Fibroblast of skin of back (primary cell): ENCODE measurements around the gene LDLRAD4.

ENCODE experiments used
- DNase-seq: peaks from one replicate; pipeline ENCODE4 v3.0.0-alpha.2; 2013

LDLRAD4 gene

DNA sequence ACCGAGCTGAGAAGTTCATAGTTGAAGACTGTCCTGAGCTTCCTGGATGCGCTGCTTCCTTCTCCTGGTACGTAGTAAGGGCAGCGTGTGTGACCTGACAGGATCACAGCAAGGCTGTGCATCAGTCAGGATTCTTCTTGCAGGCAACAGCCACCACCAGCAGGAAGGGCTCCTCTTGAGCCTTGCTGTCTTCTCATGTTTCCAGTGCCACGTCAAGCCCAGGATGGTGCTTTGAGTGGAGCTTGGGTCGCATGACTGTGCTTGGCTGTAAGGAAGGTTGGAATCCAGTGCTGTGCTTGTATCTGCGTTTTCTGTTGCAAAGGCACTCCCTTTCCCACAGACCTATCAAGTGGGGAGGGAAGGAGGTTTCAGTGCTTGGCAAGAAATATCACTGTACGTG, 194.3 kb downstream of the LDLRAD4 start:
- DNase-seq = no peak

DNA sequence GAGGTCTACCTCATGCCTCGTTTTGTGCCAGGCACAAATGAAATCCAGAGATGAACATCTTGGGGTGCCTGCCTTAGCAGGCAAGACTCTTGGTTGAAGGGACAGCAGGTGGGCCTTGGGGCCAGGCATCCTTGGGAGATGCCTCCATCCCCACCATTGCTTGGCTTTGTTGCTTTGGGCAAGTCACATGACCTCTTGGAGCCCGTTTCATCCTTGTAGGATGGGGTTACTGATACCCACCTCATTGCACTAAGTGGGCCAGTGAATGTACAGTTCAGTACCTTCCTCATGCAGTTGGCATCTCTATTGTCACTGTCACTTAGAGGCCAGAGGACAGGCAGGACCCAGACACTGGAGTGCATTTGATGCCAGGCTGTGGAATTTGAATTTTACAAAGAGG, 195.5 kb downstream of the LDLRAD4 start:
- DNase-seq = no peak

DNA sequence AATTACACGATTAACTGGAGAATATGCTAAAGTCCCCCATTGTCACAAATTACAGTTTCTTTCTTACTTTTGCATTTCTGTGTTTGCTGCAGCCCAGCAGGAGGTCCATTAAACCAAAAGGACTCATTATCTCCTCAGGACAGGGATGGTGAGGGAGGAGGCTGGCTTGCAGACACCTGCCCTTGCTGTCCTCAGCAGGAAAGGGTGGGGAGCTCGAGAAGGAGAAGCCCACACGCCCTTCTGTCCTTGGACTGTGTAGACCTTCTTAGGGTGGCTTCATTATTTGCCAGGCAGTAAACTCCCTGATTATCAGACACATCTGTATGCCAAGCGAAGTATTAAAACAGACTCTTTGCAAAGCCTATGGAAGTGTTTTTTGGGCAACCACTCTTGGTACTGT, 196.0 kb downstream of the LDLRAD4 start:
- DNase-seq = no peak

DNA sequence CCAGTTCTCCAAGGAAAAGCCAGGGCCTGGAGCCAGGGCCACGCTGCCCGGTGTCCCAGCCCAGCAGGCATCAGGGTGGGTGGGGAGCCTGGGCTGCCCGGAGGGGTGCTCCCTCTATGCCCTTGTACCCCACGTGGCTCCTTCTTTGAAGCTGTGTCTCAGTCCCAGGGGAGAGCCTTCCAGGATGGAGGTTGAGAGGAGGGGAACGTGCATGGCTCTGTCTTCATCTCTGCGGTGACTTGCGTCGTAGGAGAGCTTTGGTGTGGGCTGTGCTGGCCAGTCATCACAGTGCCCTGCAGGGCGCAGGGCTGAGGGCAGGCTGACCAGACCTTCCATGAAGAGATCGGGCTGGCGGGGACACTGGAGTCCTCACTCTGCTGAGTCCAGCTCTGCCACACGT, 197.2 kb downstream of the LDLRAD4 start:
- no peak for DNase-seq

DNA sequence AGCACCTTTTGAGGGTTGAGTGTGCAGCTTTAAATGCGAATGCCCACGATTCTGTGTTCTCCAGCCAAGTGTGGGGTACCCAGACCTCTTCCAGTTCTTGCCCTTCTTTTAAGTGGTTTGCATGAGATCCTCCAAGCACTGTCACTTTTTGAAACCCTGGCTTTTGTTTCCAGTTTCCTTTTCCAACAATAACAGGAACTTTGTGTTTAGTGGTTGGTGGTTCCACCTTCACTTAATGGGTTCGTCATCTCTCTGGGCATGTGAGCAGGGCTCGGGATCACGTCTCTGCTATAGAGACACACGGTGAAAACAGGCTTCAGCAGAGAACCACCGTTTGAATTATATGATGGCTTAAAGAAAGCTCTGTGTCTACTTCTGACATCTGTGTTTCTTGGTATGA, 197.6 kb downstream of the LDLRAD4 start:
- DNase-seq = no peak

DNA sequence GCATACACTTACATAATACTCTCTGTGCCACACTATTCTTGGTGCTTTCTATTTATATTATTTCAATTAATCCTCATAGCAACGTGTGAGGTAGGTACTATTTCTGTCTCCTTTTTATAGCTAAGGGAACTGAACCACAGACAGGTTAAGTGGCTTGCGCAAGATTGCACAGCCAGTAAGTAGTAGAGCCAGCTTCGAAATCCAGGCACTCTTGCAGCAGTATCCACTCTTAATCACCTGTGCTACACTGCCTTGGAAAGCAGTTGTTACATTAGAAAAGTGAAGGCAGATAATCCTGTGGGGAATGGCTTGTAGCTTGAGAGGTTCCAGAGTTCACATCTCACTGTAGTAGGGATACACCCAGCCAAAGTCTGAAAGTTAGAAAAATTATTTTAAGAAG, 198.3 kb downstream of the LDLRAD4 start:
- DNase-seq = no peak

DNA sequence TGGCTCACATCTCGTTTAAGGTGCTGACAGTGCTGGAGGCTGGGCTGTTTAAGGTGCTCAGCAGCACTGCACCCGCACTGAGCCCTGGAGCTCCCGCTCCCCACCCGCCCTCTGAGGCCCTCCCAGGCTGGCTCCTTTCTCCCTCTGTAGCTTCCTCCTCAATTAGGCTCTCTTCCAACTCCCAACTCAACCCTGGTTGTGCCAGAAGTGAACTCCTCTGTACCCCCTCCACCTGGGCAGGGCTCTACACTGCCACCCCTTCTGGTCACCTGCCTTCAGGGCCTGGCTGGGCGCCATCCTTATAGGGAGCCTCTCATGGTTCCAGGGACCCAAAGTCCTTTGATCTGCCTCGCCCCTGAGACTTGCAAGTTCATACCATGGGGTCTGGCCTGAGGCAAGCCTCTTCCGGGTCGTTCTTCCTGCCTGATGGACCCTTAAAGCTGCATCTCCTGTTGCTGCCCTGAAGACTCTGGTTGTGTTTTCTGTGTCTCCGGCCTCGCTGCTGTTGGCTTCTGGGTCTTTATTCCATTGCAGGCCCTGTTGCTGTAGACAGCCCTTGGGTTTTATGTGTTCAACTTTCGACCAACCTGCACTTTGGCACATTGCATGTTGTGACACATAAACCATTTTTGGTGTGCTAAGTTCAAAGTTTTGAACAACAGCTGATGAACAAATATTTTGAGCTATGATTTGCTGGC, 199.6 kb downstream of the LDLRAD4 start:
- DNase-seq = no peak

DNA sequence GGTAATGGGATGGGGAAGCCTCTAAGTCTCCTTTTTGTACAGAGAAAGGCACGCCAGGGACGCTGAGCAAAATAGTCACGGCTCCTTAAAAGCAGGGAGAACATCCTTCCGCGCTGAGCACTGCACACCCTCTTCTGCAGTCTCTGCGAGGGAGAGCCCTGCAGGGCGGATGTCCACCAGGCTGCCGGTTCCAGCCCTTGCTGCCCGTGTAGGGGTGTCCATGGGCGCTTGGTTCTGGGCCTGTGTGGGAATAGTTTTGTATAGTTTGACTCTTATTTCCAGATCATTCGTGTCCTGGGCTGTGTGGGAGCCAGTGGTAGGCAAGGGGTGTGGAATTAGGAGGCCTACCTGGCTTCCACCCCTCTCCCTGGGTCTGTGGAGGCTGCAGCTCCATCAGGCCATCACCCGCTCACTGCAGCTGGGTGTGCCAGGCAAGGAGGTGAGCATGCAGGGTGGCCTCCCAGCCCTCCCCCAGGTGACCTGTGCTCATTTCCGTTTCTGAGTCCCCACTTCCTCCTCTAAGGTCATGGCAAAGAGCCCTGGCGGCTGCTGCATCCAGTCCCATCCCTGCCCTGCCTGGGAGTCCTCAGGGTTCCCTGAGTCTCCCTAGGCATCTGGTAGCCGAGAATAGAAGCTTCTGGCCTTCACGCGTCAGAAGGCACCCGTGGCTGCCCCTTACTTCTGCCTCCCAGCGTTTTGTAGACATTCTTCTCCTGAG, 202.6 kb downstream of the LDLRAD4 start:
- no peak for DNase-seq

DNA sequence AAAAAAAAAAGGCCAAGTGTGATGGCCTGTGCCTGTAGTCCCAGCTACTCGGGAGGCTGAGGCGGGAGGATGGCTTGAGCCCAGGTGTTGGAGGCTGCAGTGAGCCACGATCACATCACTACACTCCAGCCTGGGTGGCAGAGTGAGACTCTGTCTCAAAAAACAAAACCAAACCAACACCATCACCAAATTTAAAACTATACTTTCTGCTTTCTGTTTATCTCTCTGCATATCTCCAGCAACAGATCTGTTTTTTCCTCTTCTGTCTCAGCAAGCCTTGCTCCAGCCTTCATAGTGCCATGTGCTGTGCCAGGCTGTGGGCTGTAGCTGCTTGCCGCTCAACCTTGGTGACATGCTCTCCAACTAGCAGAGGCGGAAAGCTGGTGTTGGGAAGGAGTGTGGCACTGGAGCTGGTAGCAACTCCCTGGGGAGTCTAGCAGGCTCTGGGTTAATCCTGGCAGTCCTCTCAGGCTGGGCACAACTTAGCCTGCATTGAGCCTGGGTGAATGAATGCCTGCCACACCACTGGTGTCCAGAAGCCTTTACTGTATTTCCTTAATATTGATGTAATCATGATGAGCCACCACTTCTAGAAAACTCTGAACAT, 204.1 kb downstream of the LDLRAD4 start:
- DNase-seq = no peak

DNA sequence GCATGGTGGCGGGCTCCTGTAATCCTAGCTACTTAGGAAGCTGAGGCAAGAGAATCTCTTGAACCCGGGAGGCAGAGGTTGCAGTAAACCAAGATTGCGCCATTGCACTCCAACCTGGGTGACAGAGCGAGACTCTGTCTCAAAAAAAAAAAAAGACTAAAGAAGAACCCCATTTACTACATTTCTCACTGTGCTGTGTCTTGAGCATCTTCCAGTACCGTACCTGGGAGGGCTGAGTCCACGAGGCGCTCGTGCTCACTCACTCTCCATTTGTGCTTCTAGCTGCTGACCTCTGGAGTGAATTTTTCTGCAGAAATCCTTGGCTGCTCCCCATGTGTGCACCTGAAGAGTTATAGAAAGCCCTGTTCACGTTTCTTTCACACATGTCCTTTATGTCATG, 204.8 kb downstream of the LDLRAD4 start:
- no peak for DNase-seq

DNA sequence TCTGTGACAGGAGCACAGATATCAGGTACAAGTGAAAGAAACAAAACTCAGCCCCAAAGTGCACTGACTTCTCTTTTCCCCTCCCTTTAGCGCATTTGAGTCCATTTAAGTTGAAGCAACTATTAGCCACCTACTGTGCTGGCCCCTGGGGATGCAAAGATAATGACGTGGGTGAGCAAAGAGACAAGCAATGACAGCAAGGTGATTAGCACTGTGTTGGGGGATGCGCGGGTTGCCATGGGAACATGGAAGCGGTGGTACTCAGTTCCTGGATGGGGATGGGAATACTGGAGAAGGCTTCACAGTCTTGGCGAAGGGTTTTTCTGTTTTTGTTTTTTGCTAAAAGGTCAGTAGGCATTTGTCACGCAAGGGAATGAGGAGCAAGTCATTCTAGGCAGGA, 205.8 kb downstream of the LDLRAD4 start:
- no peak for DNase-seq

DNA sequence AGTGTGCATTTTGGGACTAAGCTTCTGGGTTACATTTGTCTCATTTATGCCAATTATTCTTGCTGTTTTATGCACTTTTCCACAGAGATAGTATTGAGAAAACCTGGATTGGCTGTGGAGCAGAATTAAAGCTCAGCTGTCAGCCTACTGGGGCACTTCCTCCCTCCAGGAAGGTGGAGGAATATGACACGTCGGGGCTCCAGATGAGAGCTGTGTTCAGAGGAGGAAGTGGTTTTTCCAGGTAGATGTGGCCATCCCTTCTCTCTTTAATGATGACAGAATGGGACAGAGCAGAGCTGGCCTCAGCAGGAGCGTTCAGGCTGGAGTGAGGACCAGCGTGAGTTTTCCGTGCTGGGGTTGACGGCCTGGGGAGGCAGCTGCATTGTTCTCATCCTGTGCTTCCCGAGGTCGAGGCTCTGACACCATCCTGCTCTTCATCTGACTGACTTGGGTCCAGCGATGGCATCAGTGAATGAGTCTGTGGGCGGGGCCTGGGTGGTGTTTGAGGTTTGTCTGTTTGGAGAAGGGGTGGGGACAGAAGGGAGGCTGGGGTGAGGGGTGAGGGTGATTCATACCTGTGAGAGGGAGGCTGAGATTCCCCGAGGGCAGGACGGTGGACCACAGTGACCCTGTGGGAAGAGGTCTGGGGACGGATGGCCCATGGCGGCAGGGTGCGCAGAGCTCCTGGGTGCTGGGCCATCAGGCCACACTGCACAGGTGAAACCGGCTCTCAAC, 207.0 kb downstream of the LDLRAD4 start:
- no peak for DNase-seq

DNA sequence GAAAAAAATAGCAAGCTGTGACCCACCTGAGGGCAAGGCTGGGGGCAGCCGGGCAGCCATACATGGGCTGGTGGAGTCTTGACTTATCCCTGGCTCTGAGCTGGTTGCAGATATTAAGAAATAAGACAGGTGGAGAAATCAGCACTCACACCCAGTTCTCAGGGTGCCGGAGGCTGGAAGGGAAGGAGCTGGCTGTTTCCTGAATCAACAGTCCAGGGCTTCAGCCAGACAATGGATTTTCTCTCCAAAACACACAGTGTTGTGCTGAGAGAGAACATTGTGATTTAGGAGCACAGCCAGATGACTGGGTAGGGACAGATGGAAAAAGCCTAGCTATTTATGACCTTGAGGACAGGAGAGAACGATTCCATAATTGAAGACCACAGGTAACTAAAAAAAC, 208.8 kb downstream of the LDLRAD4 start:
- no peak for DNase-seq

DNA sequence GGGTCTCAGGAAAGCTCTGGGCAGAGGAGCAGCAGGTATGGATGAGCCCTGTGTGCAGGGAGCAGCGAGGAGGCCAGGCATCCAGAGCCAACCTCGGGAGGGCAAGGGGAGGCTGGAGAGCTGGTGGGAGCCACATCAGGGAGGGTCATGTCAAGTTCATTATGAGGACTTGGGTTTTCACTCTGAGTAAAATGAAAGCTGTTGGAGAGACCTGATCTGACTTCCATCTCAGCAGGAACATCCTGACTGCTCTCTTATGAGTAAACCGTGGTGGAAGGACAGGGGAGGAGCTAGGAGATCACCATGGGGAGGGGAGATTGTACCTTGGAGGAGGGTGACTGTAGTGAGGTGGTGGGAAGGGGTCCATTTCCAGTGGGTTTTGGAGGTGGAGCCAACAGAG, 209.8 kb downstream of the LDLRAD4 start:
- DNase-seq = no peak

DNA sequence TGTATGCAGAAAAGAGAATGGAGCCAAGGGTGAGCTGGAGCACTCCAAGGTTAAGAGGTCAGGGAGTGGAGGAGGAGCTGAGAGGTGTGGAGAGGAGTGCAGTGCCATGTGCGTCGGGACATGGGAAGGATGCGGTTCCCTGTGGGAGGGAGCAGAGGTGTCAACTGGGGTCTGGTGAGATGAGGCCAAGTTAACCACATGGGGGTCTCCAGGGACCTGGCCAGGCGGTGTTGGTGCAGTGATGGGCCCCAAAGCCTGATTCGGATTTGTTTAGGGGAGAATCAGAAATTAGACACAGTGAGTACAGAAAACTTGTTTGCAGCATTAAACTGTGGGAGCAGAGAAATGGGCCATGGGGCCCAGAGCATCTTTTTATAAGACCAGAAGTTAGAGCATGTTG, 210.5 kb downstream of the LDLRAD4 start:
- DNase-seq = no peak

DNA sequence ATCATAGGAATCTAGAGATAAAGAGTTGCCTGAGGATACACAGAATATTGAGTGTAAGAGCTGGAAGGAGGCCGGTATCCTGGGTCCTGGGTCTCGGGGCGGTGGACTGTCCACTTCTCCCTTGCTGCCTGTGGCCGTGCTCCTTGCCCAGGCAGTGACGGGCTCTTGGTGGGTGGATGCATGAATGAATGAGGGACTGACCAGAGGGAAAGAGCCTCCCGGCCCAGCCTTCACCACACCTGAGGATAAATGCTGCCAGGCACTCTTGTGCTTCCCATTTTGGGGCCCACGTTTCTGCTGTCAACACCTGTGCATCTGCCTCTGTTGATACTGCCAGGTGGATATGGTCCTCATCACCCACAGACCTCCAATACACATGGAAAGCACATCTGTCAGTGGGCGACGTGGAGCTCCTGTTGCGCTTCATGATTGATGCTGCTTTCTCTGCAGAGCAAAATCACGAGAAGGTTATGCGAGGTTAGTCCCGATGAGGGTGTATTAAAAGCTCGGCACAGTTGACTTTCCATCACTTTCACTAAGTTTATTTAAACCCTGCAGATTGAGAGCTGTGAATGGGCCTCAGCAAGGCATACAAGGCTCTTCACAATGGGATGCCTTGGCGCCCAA, 211.4 kb downstream of the LDLRAD4 start:
- DNase-seq = no peak

DNA sequence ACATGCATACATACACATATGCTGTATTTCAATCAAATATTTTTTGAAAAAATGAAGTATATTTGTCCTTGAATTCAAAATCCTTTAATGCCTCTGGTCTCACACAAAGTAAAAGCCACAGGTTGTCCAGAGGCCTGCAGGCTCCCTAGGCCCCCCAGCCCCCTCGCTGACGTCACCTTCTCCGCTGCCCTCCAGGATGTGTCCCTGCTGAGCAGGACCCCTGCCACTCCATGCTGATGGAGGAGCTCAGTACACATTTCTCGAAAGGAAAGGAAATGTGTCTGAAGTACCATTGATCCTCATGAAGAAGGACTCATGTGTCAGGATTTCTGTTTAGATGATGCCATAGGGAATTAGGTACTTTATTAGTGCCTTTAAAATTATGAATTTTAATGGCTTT, 212.1 kb downstream of the LDLRAD4 start:
- DNase-seq = no peak

DNA sequence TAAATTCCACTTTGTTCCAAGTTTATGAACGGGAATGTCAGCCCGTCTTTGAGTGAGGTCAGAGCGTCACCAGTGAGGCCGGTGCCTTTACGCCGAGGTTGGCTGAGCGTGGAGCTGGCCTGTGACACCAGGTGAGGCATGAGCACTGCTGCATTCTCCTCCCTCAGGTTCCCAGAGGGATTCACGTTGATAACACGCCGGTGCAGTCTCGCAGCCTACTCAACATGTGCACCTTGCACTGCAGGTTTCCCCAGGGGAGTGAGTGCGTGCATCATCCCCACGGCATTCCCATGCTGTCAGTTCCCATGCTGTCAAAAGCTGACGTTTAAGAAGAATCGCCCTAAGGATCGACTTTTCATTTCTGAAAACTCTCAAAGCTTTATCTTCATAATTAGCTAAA, 213.3 kb downstream of the LDLRAD4 start:
- DNase-seq = no peak

DNA sequence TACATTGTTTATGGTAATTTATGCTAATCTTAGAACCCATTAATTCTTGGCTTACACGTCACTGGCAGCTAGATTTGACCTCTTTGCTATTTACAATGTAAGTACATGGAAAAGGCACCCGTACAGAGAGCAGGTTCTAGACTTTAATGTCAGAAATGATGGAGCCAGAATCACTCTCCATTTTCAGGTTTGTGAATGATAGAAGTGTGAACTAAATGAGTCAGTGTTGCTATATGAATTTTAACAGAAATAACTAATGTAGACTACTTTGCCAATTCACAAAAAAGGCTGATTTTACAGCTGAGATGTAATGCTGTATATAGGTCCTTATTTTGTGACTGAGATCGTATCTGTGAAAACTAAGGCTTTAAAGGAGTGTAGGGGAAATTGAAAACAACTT, 214.6 kb downstream of the LDLRAD4 start:
- DNase-seq = no peak

DNA sequence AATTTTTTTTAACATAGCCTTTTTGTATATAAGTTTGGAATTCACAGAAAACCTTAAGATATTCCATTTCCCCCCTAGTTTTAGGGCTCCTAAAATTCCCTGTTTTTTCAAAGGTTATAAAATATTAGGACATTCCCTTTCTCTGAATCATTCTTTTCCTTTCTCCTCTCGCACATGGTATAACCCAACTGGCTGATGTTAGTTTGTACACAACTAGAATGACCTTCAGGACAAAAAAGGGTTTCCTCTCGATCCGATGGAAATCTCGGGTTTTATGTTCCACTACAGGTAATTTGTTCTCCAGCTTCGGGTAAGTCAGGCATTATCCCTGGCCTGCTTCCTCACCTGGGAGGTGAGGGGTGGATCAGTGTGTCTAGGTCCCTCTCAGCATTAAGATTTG, 215.1 kb downstream of the LDLRAD4 start:
- peak; percentile 30 for DNase-seq

DNA sequence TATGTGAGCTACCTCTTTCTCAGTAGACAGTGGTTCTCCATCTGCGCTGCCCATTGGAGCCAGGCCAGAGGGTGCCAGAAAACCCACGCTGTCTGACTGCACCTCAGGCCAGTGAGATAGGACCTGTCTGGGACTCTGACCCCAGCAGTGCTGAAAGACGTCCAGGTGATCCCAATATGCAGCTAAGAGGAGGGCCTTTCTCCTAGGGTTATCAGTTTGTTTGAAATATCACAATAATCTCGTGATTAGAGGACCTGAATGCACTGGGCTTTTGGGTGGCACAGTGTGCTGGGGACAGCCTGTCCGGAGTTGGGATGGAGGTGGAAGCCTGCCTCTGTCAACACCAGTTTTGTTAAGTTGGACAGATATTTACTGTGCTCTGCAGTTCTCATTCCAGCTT, 216.3 kb downstream of the LDLRAD4 start:
- no peak for DNase-seq

DNA sequence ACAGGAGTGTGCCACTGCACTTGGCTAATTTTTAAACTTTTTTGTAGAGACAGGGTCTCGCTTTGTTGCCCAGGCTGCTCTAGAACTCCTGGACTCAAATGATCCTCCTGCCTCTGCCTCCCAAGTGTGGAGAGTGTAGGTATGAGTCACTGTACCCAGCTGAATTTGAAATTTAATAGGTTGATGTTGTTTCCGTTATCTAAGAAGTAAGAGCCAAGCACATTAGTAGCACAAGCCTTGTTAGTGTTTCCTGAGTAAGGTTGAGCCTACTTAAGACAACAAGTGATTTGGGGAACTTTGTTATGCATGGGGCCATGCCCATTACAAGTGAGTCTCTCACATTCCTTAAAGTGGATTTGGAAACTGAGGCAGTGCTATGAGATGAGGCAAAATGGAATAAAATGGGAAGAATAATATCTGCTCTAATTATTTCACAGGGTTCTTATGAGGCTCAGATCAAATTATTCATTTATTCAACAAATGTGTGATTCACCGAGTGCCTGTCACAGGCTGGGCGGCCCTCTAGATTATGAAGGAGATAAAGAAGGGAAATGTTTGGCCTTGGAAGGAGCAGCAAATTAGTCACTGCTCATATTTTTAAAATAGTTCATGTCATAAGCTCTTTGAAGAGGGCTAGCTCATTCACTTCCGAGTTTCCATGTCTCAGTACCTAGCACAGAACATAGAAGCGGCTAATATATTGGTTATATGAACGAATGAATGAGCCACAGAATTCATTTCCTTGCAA, 217.2 kb downstream of the LDLRAD4 start:
- DNase-seq = peak; percentile 85
